ENCODE measurements around the gene ZCCHC8.
"Not testable (repeated sequence)": the region's sequence is repeated elsewhere in the genome, so short reads cannot be mapped to it uniquely, and the experiment has no call there.

The ZCCHC8 gene

GRCh38 chr12:122470576-122470975 lies 30.2 kb downstream of the ZCCHC8 start:
- not testable (repeated sequence) for DNase-seq

- not testable (repeated sequence) for DNase-seq
Observed at GRCh38 chr12:122469856-122470255, 30.9 kb downstream of the ZCCHC8 start.

- DNase-seq = no peak
Observed at GRCh38 chr12:122467983-122468382, 32.7 kb downstream of the ZCCHC8 start.

- not testable (repeated sequence) for DNase-seq
Observed at GRCh38 chr12:122464317-122465042, 36.3 kb downstream of the ZCCHC8 start.

GRCh38 chr12:122460641-122461040 lies 40.1 kb downstream of the ZCCHC8 start:
- DNase-seq = no peak

GRCh38 chr12:122460061-122460460 lies 40.7 kb downstream of the ZCCHC8 start:
- DNase-seq = no peak

- DNase-seq = no peak
Observed at GRCh38 chr12:122459211-122459610, 41.5 kb downstream of the ZCCHC8 start.

- no peak for DNase-seq
Observed at GRCh38 chr12:122458105-122459035, 42.4 kb downstream of the ZCCHC8 start.

GRCh38 chr12:122457627-122458026 lies 43.1 kb downstream of the ZCCHC8 start:
- DNase-seq = no peak

GRCh38 chr12:122454739-122455138 lies 46.0 kb downstream of the ZCCHC8 start:
- no peak for DNase-seq

GRCh38 chr12:122454250-122454721 lies 46.4 kb downstream of the ZCCHC8 start:
- DNase-seq = no peak

GRCh38 chr12:122452701-122453285 lies 47.9 kb downstream of the ZCCHC8 start:
- DNase-seq = no peak

- DNase-seq = no peak
Observed at GRCh38 chr12:122449317-122449716, 51.4 kb downstream of the ZCCHC8 start.

- not testable (repeated sequence) for DNase-seq
Observed at GRCh38 chr12:122447825-122448224, 52.9 kb downstream of the ZCCHC8 start.

- not testable (repeated sequence) for DNase-seq
Observed at GRCh38 chr12:122446390-122446789, 54.3 kb downstream of the ZCCHC8 start.

GRCh38 chr12:122444071-122444470 lies 56.7 kb downstream of the ZCCHC8 start:
- not testable (repeated sequence) for DNase-seq

GRCh38 chr12:122438822-122439221 lies 61.9 kb downstream of the ZCCHC8 start:
- not testable (repeated sequence) for DNase-seq

GRCh38 chr12:122437656-122438121 lies 63.0 kb downstream of the ZCCHC8 start:
- no peak for DNase-seq

GRCh38 chr12:122435186-122435585 lies 65.5 kb downstream of the ZCCHC8 start:
- no peak for DNase-seq

- not testable (repeated sequence) for DNase-seq
Observed at GRCh38 chr12:122429043-122429442, 71.7 kb downstream of the ZCCHC8 start.

GRCh38 chr12:122427403-122427802 lies 73.3 kb downstream of the ZCCHC8 start:
- no peak for DNase-seq

GRCh38 chr12:122423258-122424165 lies 77.2 kb downstream of the ZCCHC8 start:
- peak; percentile 8 for DNase-seq
